Gastroesophageal sphincter (tissue), 4 donors: ENCODE measurements around the gene KNOP1. TPM values are rescaled to one million over a fixed set of nuclear protein-coding genes. Genes with fewer than 3 reads are reported as not detected.
"Not testable (repeated sequence)": the region's sequence is repeated elsewhere in the genome, so short reads cannot be mapped to it uniquely, and the experiment has no call there.

ENCODE experiments used
- ATAC-seq: fragments of 150-250 bp; one replicate; pipeline ENCODE4 v1.9.1; 2016; ENCODE audit warnings: mild to moderate bottlenecking, moderate library complexity
- H3K27ac ChIP-seq, 4 donors: fragments of 200-600 bp; sonication (generic) in 3 of 4; 1 replicate in 3 of 4; 2 replicates in 1 of 4; pipeline ENCODE4 v1.5.1; 2016 to 2019
- H3K27me3 ChIP-seq: fragments of 200-600 bp; sonication (generic); one replicate; pipeline ENCODE4 v1.5.1; 2019
- H3K36me3 ChIP-seq, 2 donors: fragments of 200-600 bp; sonication (generic); one replicate each; pipeline ENCODE4 v1.5.1; 2019; ENCODE audit warnings: control low read depth in 1 of 2
- H3K4me1 ChIP-seq, 3 donors: fragments of 200-600 bp; sonication (generic); 1 replicate in 2 of 3; 2 replicates in 1 of 3; pipeline ENCODE4 v1.5.1; 2016 to 2019; ENCODE audit warnings: control low read depth in 2 of 3
- H3K4me3 ChIP-seq, 2 donors: fragments of 200-600 bp; sonication (generic); one replicate each; pipeline ENCODE4 v1.5.1; 2019; ENCODE audit warnings: mild to moderate bottlenecking in 1 of 2, moderate library complexity in 1 of 2
- H3K9me3 ChIP-seq, 3 donors: fragments of 200-600 bp; sonication (generic); one replicate each; pipeline ENCODE4 v1.5.1; 2017 to 2019; ENCODE audit warnings: control low read depth in 2 of 3
- CTCF ChIP-seq, 4 experiments: fragments of 200-600 bp in 2 of 4; fragments of 450-650 bp in 2 of 4; sonication (generic) in 1 of 4; IDR thresholded peaks; one replicate each; pipeline ENCODE4 v1.5.1; 2017 to 2019; ENCODE audit warnings: antibody characterized with exemption in 4 of 4, mild to moderate bottlenecking in 2 of 4, moderate library complexity in 2 of 4
- EP300 ChIP-seq: sonication (generic); formaldehyde crosslinking; IDR thresholded peaks from one replicate; pipeline ENCODE4 v1.6.1; 2017; ENCODE audit warnings: antibody characterized with exemption, mild to moderate bottlenecking
- POLR2A ChIP-seq, 2 donors: fragments of 450-650 bp; IDR thresholded peaks; one replicate each; pipeline ENCODE4 v1.6.1; 2017; ENCODE audit warnings: antibody characterized with exemption in 2 of 2, mild to moderate bottlenecking in 2 of 2, moderate library complexity in 1 of 2
- POLR2AphosphoS5 ChIP-seq: sonication (generic); formaldehyde crosslinking; IDR thresholded peaks from one replicate; pipeline ENCODE4 v1.6.1; 2017; ENCODE audit warnings: antibody characterized with exemption
- WGBS, 2 donors: methylation state at CpG; one replicate each; pipeline ENCODE4 v1.1.5; 2018; ENCODE audit warnings: low coverage in 1 of 2; 5-methylcytosine and 5-hydroxymethylcytosine counted together
- total RNA-seq, 4 donors: library from RNA; depleted of rRNA; stranded (reverse); fragments of >200 nt; gene quantifications; one replicate each; pipeline ENCODE4 v1.1.0, GENCODE V29; 2016

The KNOP1 gene
- total RNA-seq, 4 donors from 2014 or later, result 6.9 to 14.5 (median 11.9) TPM

GRCh38 chr16:19677402-19677801, 40.6 kb downstream of the KNOP1 start:
- Histone ChIP-seq H3K9me3 (no peaks in the 10 kb centered on the region), H3K4me1 (no peaks in the 10 kb centered on the region), H3K27ac (no peak overlapping the region), H3K27me3 (no peaks in the 10 kb centered on the region), H3K4me3 (no peak overlapping the region), H3K36me3 (peaks cover 0 to 87% of the 10 kb centered on the region in 2 donors)
- TF ChIP-seq CTCF (IDR thresholded peaks at IDR 0.05), result no peak
- TF ChIP-seq EP300, result no peak
- no peak for TF ChIP-seq POLR2A (IDR thresholded peaks at IDR 0.05)
- no peak for TF ChIP-seq POLR2AphosphoS5
- ATAC-seq, result no peak
- WGBS, 2 donors, result 74 to 86% methylated on average over 6 to 7 of the region's 7 CpGs

- Histone ChIP-seq H3K9me3 (no peaks in the 10 kb centered on the region), H3K4me3 (no peak overlapping the region), H3K27me3 (no peaks in the 10 kb centered on the region), H3K27ac (no peak overlapping the region), H3K4me1 (no peaks in the 10 kb centered on the region), H3K36me3 (peaks cover 0 to 87% of the 10 kb centered on the region in 2 donors)
- no peak for ATAC-seq
- no peak for TF ChIP-seq POLR2A (IDR thresholded peaks at IDR 0.05)
- 93 to 98% methylated on average over 4 to 5 of the region's 5 CpGs for WGBS, 2 donors
These were observed 43.5 kb downstream of the KNOP1 start for GRCh38 chr16:19674485-19674884.

- peaks cover 0 to 87% of the 10 kb centered on the region in 2 donors for H3K36me3 ChIP-seq
- peaks cover 0 to 9% (median 3%) of the 10 kb centered on the region in 3 donors for H3K4me1 ChIP-seq
- no peak overlapping the region for H3K27ac ChIP-seq
- H3K9me3 ChIP-seq, result no peaks in the 10 kb centered on the region
- ATAC-seq, result no peak
- TF ChIP-seq POLR2AphosphoS5 (no peak), CTCF (IDR thresholded peaks at IDR 0.05) (no peak), POLR2A (IDR thresholded peaks at IDR 0.05) (no peak), EP300 (no peak)
- 92 to 93% methylated on average over 2 to 3 of the region's 4 CpGs for WGBS, 2 donors
- H3K4me3 ChIP-seq, result no peak overlapping the region
- H3K27me3 ChIP-seq, result no peaks in the 10 kb centered on the region
These were observed 45.6 kb downstream of the KNOP1 start for GRCh38 chr16:19672378-19672777.

- H3K4me3 ChIP-seq, result no peak overlapping the region
- H3K4me1 ChIP-seq, result peaks cover 0 to 24% (median 9%) of the 10 kb centered on the region in 3 donors
- no peak for ATAC-seq
- no peaks in the 10 kb centered on the region for H3K9me3 ChIP-seq
- H3K27ac ChIP-seq, result peak overlapping the region in 2 of 4 donors; percentile 21 to 39
- peaks cover 0 to 46% of the 10 kb centered on the region in 2 donors for H3K36me3 ChIP-seq
- 22 to 23% methylated on average over 3 of the region's 3 CpGs for WGBS, 2 donors
- no peak for TF ChIP-seq POLR2AphosphoS5
- no peak for TF ChIP-seq EP300
- no peak for TF ChIP-seq CTCF (IDR thresholded peaks at IDR 0.05)
- TF ChIP-seq POLR2A (IDR thresholded peaks at IDR 0.05), result no peak
- no peaks in the 10 kb centered on the region for H3K27me3 ChIP-seq
These were observed 51.5 kb downstream of the KNOP1 start for GRCh38 chr16:19666477-19666876.

- H3K27ac ChIP-seq, H3K4me3 ChIP-seq, H3K9me3 ChIP-seq, H3K27me3 ChIP-seq, ATAC-seq: not testable (repeated sequence)
- peaks cover 0 to 39% of the 10 kb centered on the region in 2 donors for H3K36me3 ChIP-seq
- peaks cover 0 to 24% (median 9%) of the 10 kb centered on the region in 3 donors for H3K4me1 ChIP-seq
- WGBS, 2 donors, result 94 to 100% methylated on average over 1 to 3 of the region's 3 CpGs
These were observed 52.7 kb downstream of the KNOP1 start for GRCh38 chr16:19665313-19665712.

- Histone ChIP-seq H3K36me3 (peaks cover 0 to 33% of the 10 kb centered on the region in 2 donors), H3K27me3 (no peaks in the 10 kb centered on the region), H3K27ac (no peak overlapping the region), H3K9me3 (no peaks in the 10 kb centered on the region), H3K4me3 (no peak overlapping the region), H3K4me1 (peaks cover 0 to 24% (median 9%) of the 10 kb centered on the region in 3 donors)
- TF ChIP-seq POLR2A (IDR thresholded peaks at IDR 0.05), result no peak
- no peak for TF ChIP-seq EP300
- TF ChIP-seq POLR2AphosphoS5, result no peak
- TF ChIP-seq CTCF (IDR thresholded peaks at IDR 0.05), result no peak
- 96 to 99% methylated on average over 3 to 6 of the region's 6 CpGs for WGBS, 2 donors
- ATAC-seq, result no peak
These were observed 53.9 kb downstream of the KNOP1 start for GRCh38 chr16:19664166-19664565.
